HepG2 (cell line): ENCODE measurements around the gene ZSCAN20. TPM values are rescaled to one million over a fixed set of nuclear protein-coding genes. Genes with fewer than 3 reads are reported as not detected.

Experiments used
- ATAC-seq: fragments of 200-7000 bp; cut with Tn5 transposase; 3 replicates; pipeline ENCODE4 v1.9.1; 2020; ENCODE audit warnings: mild to moderate bottlenecking, moderate library complexity
- BruUV-seq: library from RNA; stranded (reverse); fragments of 400-500 nt; replicated peaks from 2 replicates; lab custom pipeline; 2021; lab: Mats Ljungman, UMichigan
- CTCF ChIA-PET: fragments of 300-600 bp; formaldehyde crosslinking; extraction: SDS; loops from one replicate; lab custom pipeline; 2021; ENCODE audit warnings: low total read pairs, inconsistent platforms, low intra/inter-chr PET ratio; lab: Yijun Ruan, JAX
- POLR2A ChIA-PET: fragments of 350-600 bp; sonication (Branson Sonifier 250); formaldehyde crosslinking; loops from one replicate; lab custom pipeline; 2020; ENCODE audit warnings: antibody characterized with exemption, inconsistent platforms; lab: Yijun Ruan, JAX
- DNase-seq: peaks from one replicate; pipeline ENCODE4 v3.0.0-alpha.2; 2015; ENCODE audit warnings: low spot score
- FAIRE-seq: peaks from 3 replicates; lab custom pipeline; 2011; peaks lifted over from hg19 to GRCh38; lab: Jason Lieb, UNC
- H2AFZ ChIP-seq: one replicate; pipeline ENCODE4 v1.6.1; 2011; ENCODE audit warnings: low read length, inconsistent platforms
- H3K27ac ChIP-seq: fragments of 300-600 bp; 3 replicates; pipeline ENCODE4 v1.8.0; 2011; ENCODE audit warnings: mixed run types, mild to moderate bottlenecking, mixed read lengths, low read length, inconsistent platforms; ENCODE audit not compliant: insufficient read depth; ENCODE audit errors: extremely low read length
- H3K27me3 ChIP-seq, 2 experiments: fragments of 200-600 bp in 1 of 2; 2 replicates in 1 of 2; 3 replicates in 1 of 2; pipeline versions ENCODE4 v1.6.0 to v1.8.0; 2011; ENCODE audit warnings: low read length in 2 of 2, mild to moderate bottlenecking in 2 of 2, moderate library complexity in 2 of 2, inconsistent platforms in 1 of 2; ENCODE audit not compliant: insufficient read depth in 2 of 2, control insufficient read depth in 1 of 2
- H3K36me3 ChIP-seq, 2 experiments: fragments of 200-600 bp in 1 of 2; replicated peaks in 1 of 2; 2 replicates in 1 of 2; 3 replicates in 1 of 2; pipeline versions ENCODE4 v1.5.1 to v1.8.0; 2011; ENCODE audit warnings: low read length in 2 of 2, inconsistent platforms in 1 of 2; ENCODE audit not compliant: insufficient read depth in 2 of 2, control insufficient read depth in 1 of 2
- H3K4me1 ChIP-seq: 2 replicates; pipeline ENCODE4 v1.5.1; 2012; ENCODE audit warnings: low read length, inconsistent platforms; ENCODE audit not compliant: insufficient read depth
- H3K4me2 ChIP-seq: 2 replicates; pipeline ENCODE4 v1.6.0; 2011; ENCODE audit warnings: low read depth, low read length, inconsistent platforms
- H3K4me3 ChIP-seq, 3 experiments: fragments of 200-600 bp in 1 of 3; sonication (generic), shearing (Covaris generic) in 1 of 3; replicated peaks in 1 of 3; 2 replicates each; pipeline ENCODE4 v1.5.1; 2011 to 2016; ENCODE audit warnings: low read length in 3 of 3, inconsistent platforms in 2 of 3, low read depth in 2 of 3, mild to moderate bottlenecking in 2 of 3, control low read depth in 1 of 3, mixed read lengths in 1 of 3; ENCODE audit not compliant: insufficient read depth in 1 of 3
- H3K79me2 ChIP-seq: one replicate; pipeline ENCODE4 v1.6.1; 2011; ENCODE audit warnings: low read length, inconsistent platforms; ENCODE audit not compliant: insufficient read depth
- H3K9ac ChIP-seq: 2 replicates; pipeline ENCODE4 v1.6.0; 2011; ENCODE audit warnings: mild to moderate bottlenecking, low read depth, low read length, inconsistent platforms; ENCODE audit not compliant: insufficient read depth
- H3K9me3 ChIP-seq: 2 replicates; pipeline ENCODE4 v1.5.1; 2012; ENCODE audit warnings: mild to moderate bottlenecking, low read length
- H4K20me1 ChIP-seq: 2 replicates; pipeline ENCODE4 v1.6.0; 2011; ENCODE audit warnings: inconsistent platforms, mild to moderate bottlenecking, low read length, moderate library complexity; ENCODE audit not compliant: insufficient read depth
- CEBPB ChIP-seq: IDR thresholded peaks from 2 replicates; pipeline ENCODE4 v1.6.1; 2011; ENCODE audit warnings: low read depth, low read length, improper control_type of control experiment, borderline replicate concordance
- ESRRA ChIP-seq: sonication (generic); formaldehyde crosslinking; IDR thresholded peaks from 2 replicates; pipeline ENCODE4 v1.5.1; 2020; ENCODE audit warnings: mild to moderate bottlenecking, low read depth, missing genetic modification reagents
- HNF4G ChIP-seq, 2 experiments: sonication (generic) in 1 of 2; formaldehyde crosslinking in 1 of 2; IDR thresholded peaks; 2 replicates each; pipeline versions ENCODE4 v1.4.0 to v1.6.1; 2011 to 2020; ENCODE audit warnings: borderline replicate concordance in 2 of 2, low read depth in 2 of 2, mild to moderate bottlenecking in 2 of 2, low read length in 1 of 2, missing genetic modification reagents in 1 of 2, moderate library complexity in 1 of 2
- LCORL ChIP-seq, 2 experiments: fragments of 450-650 bp in 1 of 2; sonication (generic) in 1 of 2; formaldehyde crosslinking in 1 of 2; IDR thresholded peaks; 2 replicates each; pipeline versions ENCODE4 v1.5.0 to v1.6.1; 2017 to 2020; ENCODE audit warnings: antibody characterized with exemption in 1 of 2, missing genetic modification reagents in 1 of 2
- MNT ChIP-seq: fragments of 450-650 bp; IDR thresholded peaks from 2 replicates; pipeline ENCODE4 v1.6.1; 2016
- NR2C2 ChIP-seq: sonication (generic); formaldehyde crosslinking; IDR thresholded peaks from 2 replicates; pipeline ENCODE4 v1.4.0; 2020; ENCODE audit warnings: missing genetic modification reagents, mild to moderate bottlenecking, moderate library complexity, borderline replicate concordance
- PITX1 ChIP-seq: sonication (generic); formaldehyde crosslinking; IDR thresholded peaks from 2 replicates; pipeline ENCODE4 v1.5.1; 2020; ENCODE audit warnings: mild to moderate bottlenecking, missing genetic modification reagents
- RXRB ChIP-seq: IDR thresholded peaks from 2 replicates; pipeline ENCODE4 v1.6.1; 2016; ENCODE audit warnings: borderline replicate concordance, missing genetic modification reagents, missing compliant biosample characterization
- SIN3A ChIP-seq: IDR thresholded peaks from 2 replicates; pipeline ENCODE4 v1.6.1; 2011; ENCODE audit warnings: low read depth, mild to moderate bottlenecking, control low read depth, low read length, borderline replicate concordance
- TBX2 ChIP-seq: sonication (generic); formaldehyde crosslinking; IDR thresholded peaks from 2 replicates; pipeline ENCODE4 v1.5.0; 2020; ENCODE audit warnings: missing genetic modification reagents, mild to moderate bottlenecking, borderline replicate concordance
- TEAD3 ChIP-seq: optimal IDR thresholded peaks from 2 replicates; pipeline ENCODE3; 2016; ENCODE audit warnings: borderline replicate concordance
- TGIF2 ChIP-seq: IDR thresholded peaks from 2 replicates; pipeline ENCODE4 v1.6.1; 2016; ENCODE audit warnings: control low read depth, missing compliant biosample characterization
- ZC3H4 ChIP-seq: sonication (generic); formaldehyde crosslinking; IDR thresholded peaks from 2 replicates; pipeline ENCODE4 v1.4.0; 2020; ENCODE audit warnings: missing genetic modification reagents, borderline replicate concordance
- ZEB1 ChIP-seq: IDR thresholded peaks from 2 replicates; pipeline ENCODE4 v1.6.1; 2012; ENCODE audit warnings: mild to moderate bottlenecking, low read depth, inconsistent platforms; ENCODE audit not compliant: insufficient replicate concordance
- ZNF484 ChIP-seq: sonication (generic); formaldehyde crosslinking; IDR thresholded peaks from 2 replicates; pipeline ENCODE4 v1.5.1; 2020; ENCODE audit warnings: mild to moderate bottlenecking, low read depth, missing genetic modification reagents, borderline replicate concordance
- ZNF569 ChIP-seq: sonication (generic); formaldehyde crosslinking; IDR thresholded peaks from 2 replicates; pipeline ENCODE4 v1.5.0; 2020; ENCODE audit warnings: mild to moderate bottlenecking, missing genetic modification reagents, moderate library complexity, borderline replicate concordance
- ZNF878 ChIP-seq: sonication (generic); formaldehyde crosslinking; IDR thresholded peaks from 2 replicates; pipeline ENCODE4 v1.8.1; 2023; ENCODE audit warnings: mild to moderate bottlenecking, missing genetic modification reagents, moderate library complexity
- WGBS: methylation state at CpG from one replicate; pipeline ENCODE4 v1.1.6; 2017; ENCODE audit warnings: low lambda C conversion rate; 5-methylcytosine and 5-hydroxymethylcytosine counted together
- in situ Hi-C: cut with HindIII; loops from 2 replicates; pipeline ENCODE4 v1.10.0; 2017; ENCODE audit warnings: low pct_unique_long_range_greater_than_20kb; ENCODE audit not compliant: extremely low pct_ligation_motif_present
- intact Hi-C: fragments of 100-400 bp; cut with micrococcal nuclease; formaldehyde crosslinking; loops from one replicate; pipeline ENCODE4 v1.10.0; 2022; ENCODE audit not compliant: unreplicated experiment
- polyA plus RNA-seq, 8 experiments: library from polyadenylated mRNA; depleted of rRNA in 3 of 8; stranded (reverse) in 7 of 8; unstranded in 1 of 8; fragments of >200 nt; fragmentation: Illumina TruSeq in 4 of 8; extraction: Trizol in 4 of 8; gene quantifications; 2 replicates each; pipeline versions ENCODE4 v1.2.1 to v1.2.3, GENCODE V29; 2011 to 2016; ENCODE audit warnings: low read depth in 4 of 8, missing spikeins in 1 of 8, mixed read lengths in 1 of 8; ENCODE audit not compliant: insufficient read depth in 1 of 8
- total RNA-seq, 5 experiments: library from RNA; depleted of rRNA; stranded (reverse); fragments of >200 nt; fragmentation: Illumina TruSeq; extraction: Trizol; gene quantifications; 2 replicates each; pipeline ENCODE4 v1.2.3, GENCODE V29; 2016; ENCODE audit warnings: low read depth in 1 of 5

Gene ZSCAN20
- total and polyA plus RNA-seq, 2 of the 13 experiments (the other 11 are each of a cell fraction or from before 2014, with no cell fraction given) = 1.1 to 2.8 TPM

GRCh38 chr1:33494929-33495328, 22.5 kb downstream of the ZSCAN20 start:
- 95% methylated on average over 9 of the region's 9 CpGs for WGBS
- Histone ChIP-seq H3K4me3 (no peak overlapping the region), H3K9me3 (no peaks in the 10 kb centered on the region), H3K36me3 (peaks cover 0 to 20% of the 10 kb centered on the region in 2 experiments; a peak in 2 of 5 replicates), H3K4me2 (no peak overlapping the region), H3K4me1 (peaks cover 20% of the 10 kb centered on the region), H3K27me3 (no peaks in the 10 kb centered on the region), H3K27ac (no peak overlapping the region), H2AFZ (no peak overlapping the region), H4K20me1 (no peaks in the 10 kb centered on the region; the same call in 1 of the 2 replicates), H3K9ac (no peak overlapping the region), H3K79me2 (no peaks in the 10 kb centered on the region)
- FAIRE-seq = no peak
- in situ Hi-C loops = no loop called here
- no peak for ATAC-seq
- intact Hi-C loops = no loop called here
- ChIA-PET POLR2A (no interaction called here), CTCF (no interaction called here)
- BruUV-seq = no TSS peak
- TF ChIP-seq ZC3H4 = no peak
- no peak for DNase-seq

- no TSS peak for BruUV-seq
- Histone ChIP-seq H2AFZ (no peak overlapping the region), H3K4me1 (peaks cover 20% of the 10 kb centered on the region), H3K27me3 (no peaks in the 10 kb centered on the region), H3K79me2 (no peaks in the 10 kb centered on the region), H3K4me3 (no peak overlapping the region), H3K9ac (no peak overlapping the region), H4K20me1 (no peaks in the 10 kb centered on the region; the same call in 1 of the 2 replicates), H3K9me3 (no peaks in the 10 kb centered on the region), H3K36me3 (peaks cover 0 to 6% of the 10 kb centered on the region in 2 experiments; a peak in 1 of 5 replicates), H3K27ac (no peak overlapping the region), H3K4me2 (0 out of 2 replicates have a peak overlapping the region, but pooled peaks have one; percentile 15)
- ATAC-seq (peak; percentile 94), DNase-seq (peak; percentile 28), FAIRE-seq (peak; percentile 84)
- in situ Hi-C loops (no loop called here), intact Hi-C loops (no loop called here)
- CTCF ChIA-PET = no interaction called here
- WGBS = 9% methylated on average over 1 of the region's 1 CpG
- POLR2A ChIA-PET = no interaction called here
- TF ChIP-seq ESRRA (peak; percentile 67; the same call in 1 of the 2 replicates), RXRB (CRISPR knock-in tag) (0 out of 2 replicates have a peak, but pooled peaks have one; percentile 8), PITX1 (peak; percentile 22; the same call in 1 of the 2 replicates), ZEB1 (no peak), NR2C2 (0 out of 2 replicates have a peak, but pooled peaks have one; percentile 26), MNT (peak; percentile 28; the same call in 1 of the 2 replicates), CEBPB (peak; percentile 21; the same call in 1 of the 2 replicates), ZNF878 (no peak), ZNF484 (no peak), LCORL (IDR thresholded peaks at IDR 0.05) (no peak), LCORL (CRISPR knock-in tag; IDR thresholded peaks at IDR 0.05) (0 out of 2 replicates have a peak, but pooled peaks have one; percentile 57), TEAD3 (peak; percentile 24), SIN3A (0 out of 2 replicates have a peak, but pooled peaks have one; percentile 31), HNF4G (IDR thresholded peaks at IDR 0.05; ENCODE audit: borderline replicate concordance, low read depth, low read length) (0 out of 2 replicates have a peak, but pooled peaks have one; percentile 13), HNF4G (CRISPR knock-in tag; IDR thresholded peaks at IDR 0.05; ENCODE audit: borderline replicate concordance, low read depth) (no peak), TBX2 (CRISPR knock-in tag) (0 out of 2 replicates have a peak, but pooled peaks have one; percentile 13), ZNF569 (CRISPR knock-in tag) (no peak), TGIF2 (peak; percentile 60; the same call in 1 of the 2 replicates)
Measured at GRCh38 chr1:33497410-33497809, 25.0 kb downstream of the ZSCAN20 start.
